GM12878 (cell line): Measurements from ENCODE around the gene TSC22D1. TPM values are rescaled to one million over a fixed set of nuclear protein-coding genes. Genes with fewer than 3 reads are reported as not detected.

Experiments
- ATAC-seq: fragments of 200-7000 bp; cut with Tn5 transposase; 3 replicates; pipeline ENCODE4 v1.9.1; 2020; ENCODE audit warnings: mild to moderate bottlenecking, moderate library complexity
- BruUV-seq: library from RNA; stranded (reverse); fragments of 400-500 nt; replicated peaks from 2 replicates; lab custom pipeline; 2021; lab: Mats Ljungman, UMichigan
- CTCF ChIA-PET: fragments of 300-600 bp; sonication (Branson Sonifier 250); formaldehyde crosslinking; extraction: SDS; loops from one replicate; lab custom pipeline; 2021; ENCODE audit warnings: inconsistent platforms; lab: Yijun Ruan, JAX
- POLR2A ChIA-PET: fragments of 350-600 bp; formaldehyde crosslinking; extraction: SDS; loops from one replicate; lab custom pipeline; 2021; ENCODE audit warnings: inconsistent platforms; lab: Charles Lee
- RAD21 ChIA-PET: fragments of 300-600 bp; sonication (Branson Sonifier 250); formaldehyde crosslinking; loops from one replicate; lab custom pipeline; 2023; ENCODE audit warnings: antibody characterized with exemption; ENCODE audit not compliant: unreplicated experiment; lab: Charles Lee
- SMC1A ChIA-PET: fragments of 300-600 bp; sonication (Branson Sonifier 250); formaldehyde crosslinking; loops from one replicate; lab custom pipeline; 2023; ENCODE audit not compliant: unreplicated experiment, uncharacterized antibody; lab: Charles Lee
- DNase-seq: peaks from one replicate; pipeline ENCODE4 v3.0.0-alpha.2; 2011; ENCODE audit warnings: low read depth, low spot score
- FAIRE-seq: peaks from 3 replicates; lab custom pipeline; 2011; peaks lifted over from hg19 to GRCh38; lab: Jason Lieb, UNC
- H2AFZ ChIP-seq: 2 replicates; pipeline ENCODE4 v1.6.0; 2011; ENCODE audit warnings: low read depth, low read length, control low read depth; ENCODE audit not compliant: control insufficient read depth
- H3K27ac ChIP-seq: 2 replicates; pipeline ENCODE4 v1.5.1; 2011; ENCODE audit warnings: control low read depth; ENCODE audit not compliant: control insufficient read depth, insufficient read depth
- H3K27me3 ChIP-seq, 2 experiments: replicated peaks in 1 of 2; 2 replicates each; pipeline versions ENCODE4 v1.6.0 to v1.6.1; 2011; ENCODE audit warnings: low read length in 1 of 2; ENCODE audit not compliant: control insufficient read depth in 2 of 2, insufficient read depth in 2 of 2
- H3K36me3 ChIP-seq, 2 experiments: 2 replicates each; pipeline ENCODE4 v1.5.1; 2011; ENCODE audit warnings: low read length in 1 of 2; ENCODE audit not compliant: control insufficient read depth in 2 of 2, insufficient read depth in 2 of 2
- H3K4me1 ChIP-seq: 2 replicates; pipeline ENCODE4 v1.6.1; 2011; ENCODE audit warnings: mild to moderate bottlenecking, low read length, moderate library complexity, mixed read lengths; ENCODE audit not compliant: control insufficient read depth, insufficient read depth
- H3K4me2 ChIP-seq: 2 replicates; pipeline ENCODE4 v1.6.0; 2011; ENCODE audit warnings: control low read depth; ENCODE audit not compliant: control insufficient read depth, insufficient read depth
- H3K4me3 ChIP-seq: fragments of 200-600 bp; sonication (generic); 2 replicates; pipeline ENCODE4 v1.5.1; 2016
- H3K79me2 ChIP-seq: 2 replicates; pipeline ENCODE4 v1.6.0; 2011; ENCODE audit warnings: low read length; ENCODE audit not compliant: control insufficient read depth, insufficient read depth
- H3K9ac ChIP-seq: 2 replicates; pipeline ENCODE4 v1.8.0; 2011; ENCODE audit warnings: low read length, control low read depth, mixed read lengths; ENCODE audit not compliant: control insufficient read depth, insufficient read depth
- H3K9me3 ChIP-seq: replicated peaks from 3 replicates; pipeline ENCODE4 v1.5.1; 2011; ENCODE audit warnings: mild to moderate bottlenecking, low read length; ENCODE audit not compliant: control insufficient read depth, insufficient read depth
- H4K20me1 ChIP-seq: 2 replicates; pipeline ENCODE4 v1.6.0; 2011; ENCODE audit not compliant: control insufficient read depth, insufficient read depth
- CEBPZ ChIP-seq: fragments of 150-350 bp; IDR thresholded peaks from 2 replicates; pipeline ENCODE4 v1.6.1; 2016; ENCODE audit warnings: low read depth, low read length
- FOS ChIP-seq: IDR thresholded peaks from 3 replicates; pipeline ENCODE4 v1.6.1; 2011; ENCODE audit warnings: borderline replicate concordance; ENCODE audit not compliant: insufficient read length; ENCODE audit errors: extremely low read depth
- LARP7 ChIP-seq: fragments of 450-650 bp; IDR thresholded peaks from 2 replicates; pipeline ENCODE4 v1.6.1; 2017; ENCODE audit warnings: mild to moderate bottlenecking
- RFX5 ChIP-seq: IDR thresholded peaks from 2 replicates; pipeline ENCODE4 v1.6.1; 2011; ENCODE audit warnings: low read depth, low read length, improper control_type of control experiment
- SKIL ChIP-seq: fragments of 450-650 bp; IDR thresholded peaks from 2 replicates; pipeline ENCODE4 v1.6.1; 2017; ENCODE audit warnings: mild to moderate bottlenecking, low read depth, inconsistent platforms; ENCODE audit not compliant: poor library complexity, severe bottlenecking
- TCF3 ChIP-seq: IDR thresholded peaks from 2 replicates; pipeline ENCODE4 v1.6.1; 2012; ENCODE audit warnings: low read depth, mild to moderate bottlenecking, low read length, borderline replicate concordance; ENCODE audit not compliant: insufficient read depth
- WGBS: methylation state at CpG from one replicate; pipeline ENCODE4 v1.1.6; 2016; ENCODE audit warnings: low lambda C conversion rate; ENCODE audit not compliant: insufficient replicate concordance, insufficient coverage; ENCODE audit errors: missing lambda C conversion rate; 5-methylcytosine and 5-hydroxymethylcytosine counted together
- in situ Hi-C: fragments of 300-500 bp; cut with MboI; formaldehyde crosslinking; loops from 9 replicates; pipeline ENCODE4 v1.14.3; 2018; ENCODE audit warnings: mixed read lengths
- intact Hi-C: fragments of 100-400 bp; cut with micrococcal nuclease; formaldehyde crosslinking; loops from one replicate; pipeline ENCODE4 v1.14.2; 2022; ENCODE audit not compliant: unreplicated experiment
- polyA plus RNA-seq, 11 experiments: library from polyadenylated mRNA; depleted of rRNA in 4 of 11; unstranded in 6 of 11; stranded (reverse) in 5 of 11; fragments of >200 nt; fragmentation: Nextera tagmentation in 4 of 11; fragmentation: Illumina TruSeq in 1 of 11; extraction: Ambion mirVana in 4 of 11; extraction: Trizol in 1 of 11; gene quantifications; 1 replicate in 1 of 11; 2 replicates in 10 of 11; pipeline versions ENCODE4 v1.2.1 to v1.2.3, GENCODE V29; 2011 to 2016; ENCODE audit warnings: inconsistent platforms in 2 of 11, missing spikeins in 2 of 11, low read depth in 1 of 11
- total RNA-seq, 4 experiments: library from RNA; depleted of rRNA in 3 of 4; stranded (reverse); fragments of >200 nt in 3 of 4; fragmentation: Illumina TruSeq in 1 of 4; extraction: Trizol in 1 of 4; gene quantifications; 2 replicates each; pipeline versions ENCODE4 v1.2.1 to v1.2.3, GENCODE V29; 2013 to 2021
- TF ChIP-seq, protein P1 (sequence below): IDR thresholded peaks from 2 replicates; pipeline ENCODE4 v1.6.1; 2012; ENCODE audit warnings: low read depth, low read length, improper control_type of control experiment

The TSC22D1 gene
- total and polyA plus RNA-seq, 10 of the 15 experiments (the other 5 are each of a cell fraction or from before 2014, with no cell fraction given) = 0.37 to 15.7 (median 7.5) TPM

DNA sequence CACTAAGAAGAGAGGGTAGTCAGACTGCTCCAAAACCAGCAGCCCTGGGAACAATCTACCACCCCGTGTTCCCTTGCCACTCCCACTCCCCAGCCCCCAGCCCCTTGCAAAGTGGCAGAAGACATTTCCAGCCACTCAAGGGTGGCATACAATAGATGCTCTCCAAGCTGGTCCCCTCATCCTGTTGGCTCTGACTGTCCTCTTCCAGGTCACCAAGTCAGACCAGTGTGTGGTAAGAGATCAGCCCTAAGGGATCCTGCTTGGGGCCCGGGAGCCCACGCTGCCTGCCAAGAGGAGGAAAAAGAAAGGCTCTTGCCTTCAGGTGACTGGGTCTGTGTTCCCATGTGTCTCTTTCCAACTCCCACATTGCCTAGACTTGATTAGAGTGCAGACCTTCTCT lies 177.5 kb downstream of the TSC22D1 start (continued):
- TF ChIP-seq, protein P1, sequence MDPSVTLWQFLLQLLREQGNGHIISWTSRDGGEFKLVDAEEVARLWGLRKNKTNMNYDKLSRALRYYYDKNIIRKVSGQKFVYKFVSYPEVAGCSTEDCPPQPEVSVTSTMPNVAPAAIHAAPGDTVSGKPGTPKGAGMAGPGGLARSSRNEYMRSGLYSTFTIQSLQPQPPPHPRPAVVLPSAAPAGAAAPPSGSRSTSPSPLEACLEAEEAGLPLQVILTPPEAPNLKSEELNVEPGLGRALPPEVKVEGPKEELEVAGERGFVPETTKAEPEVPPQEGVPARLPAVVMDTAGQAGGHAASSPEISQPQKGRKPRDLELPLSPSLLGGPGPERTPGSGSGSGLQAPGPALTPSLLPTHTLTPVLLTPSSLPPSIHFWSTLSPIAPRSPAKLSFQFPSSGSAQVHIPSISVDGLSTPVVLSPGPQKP = no peak
- TF ChIP-seq SKIL (no peak), RFX5 (no peak), FOS (no peak), CEBPZ (no peak)

DNA sequence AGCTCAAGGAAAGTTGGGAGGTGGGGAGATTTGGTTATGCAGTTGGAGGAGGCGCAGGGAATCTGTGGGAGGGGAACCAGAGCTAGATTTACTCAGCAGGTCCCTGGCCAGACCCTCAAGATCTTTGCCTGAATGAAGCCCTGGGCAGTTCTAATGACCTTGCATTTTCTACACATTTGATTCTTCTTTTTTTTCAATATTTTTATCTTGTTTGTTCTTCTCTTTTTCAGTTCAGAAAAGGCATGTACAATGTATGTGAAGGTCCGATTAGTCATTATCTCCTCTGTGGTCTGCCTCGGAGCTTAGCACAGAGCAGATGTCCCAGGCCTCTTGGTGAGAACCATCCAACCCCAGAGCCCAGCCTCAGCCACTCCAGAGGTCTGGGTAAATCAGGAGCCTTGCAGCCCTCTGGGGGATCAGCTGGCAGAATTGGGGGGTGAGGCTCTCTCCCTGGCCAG lies 178.3 kb downstream of the TSC22D1 start:
- RAD21 ChIA-PET = no interaction called here
- CTCF ChIA-PET = no interaction called here

More for the DNA sequence above, 178.3 kb downstream of the TSC22D1 start:
- DNase-seq (no peak), ATAC-seq (no peak), FAIRE-seq (no peak)
- TF ChIP-seq TCF3 (no peak), LARP7 (no peak)
- Histone ChIP-seq H3K36me3 (no peaks in the 10 kb centered on the region), H2AFZ (no peak overlapping the region), H3K27me3 (no peaks in the 10 kb centered on the region; a peak in 1 of 4 replicates), H4K20me1 (no peaks in the 10 kb centered on the region), H3K79me2 (no peaks in the 10 kb centered on the region), H3K27ac (no peak overlapping the region), H3K4me3 (no peak overlapping the region), H3K9ac (no peak overlapping the region), H3K4me1 (no peaks in the 10 kb centered on the region), H3K4me2 (no peak overlapping the region), H3K9me3 (no peaks in the 10 kb centered on the region)
- in situ Hi-C loops (no loop called here), intact Hi-C loops (no loop called here)
- BruUV-seq = no TSS peak
- SMC1A ChIA-PET = no interaction called here
- POLR2A ChIA-PET = no interaction called here
- 2% methylated on average over 3 of the region's 3 CpGs for WGBS
